ENCODE measurements around the gene CFAP20DC. TPM values are rescaled to one million over a fixed set of nuclear protein-coding genes. Genes with fewer than 3 reads are reported as not detected.

Gene CFAP20DC
- total and polyA plus RNA-seq, 2 of the 4 experiments (the other 2 are of a cell fraction), result 1.2 to 1.6 TPM

GRCh38 chr3:59094446-59094845 is 44.6 kb upstream of the CFAP20DC start:
- Histone ChIP-seq H3K4me2 (ENCODE audit: low read depth, low read length) (no peak overlapping the region), H4K20me1 (ENCODE audit: insufficient read depth, low read length) (no peaks in the 10 kb centered on the region), H3K18ac (ENCODE audit: low read depth, low read length) (no peak overlapping the region), H3K14ac (replicated peaks; ENCODE audit: low read depth, low read length) (no peak overlapping the region), H2AFZ (replicated peaks; ENCODE audit: low read length, poor library complexity) (no peak overlapping the region), H4K91ac (ENCODE audit: insufficient read depth, low read depth, low read length) (no peak overlapping the region), H2AK9ac (replicated peaks; ENCODE audit: low read depth, low read length, poor library complexity) (no peak overlapping the region), H4K5ac (ENCODE audit: low read depth, low read length) (no peak overlapping the region), H3K27me3 (ENCODE audit: control insufficient read depth, insufficient read depth, low read length) (no peaks in the 10 kb centered on the region), H3K56ac (ENCODE audit: extremely low read depth, insufficient read depth, low read length) (no peak overlapping the region), H4K8ac (ENCODE audit: low read depth in 2 of 2, low read length in 2 of 2) (no peak overlapping the region), H3K4me1 (ENCODE audit: control insufficient read depth, insufficient read depth, low read length) (no peaks in the 10 kb centered on the region), H2BK15ac (ENCODE audit: low read depth, low read length) (no peak overlapping the region), H3K36me3 (ENCODE audit: control insufficient read depth, insufficient read depth, low read length) (no peaks in the 10 kb centered on the region), H2AK5ac (ENCODE audit: low read depth, low read length) (no peak overlapping the region), H3K9me1 (ENCODE audit: insufficient read depth, low read length) (no peaks in the 10 kb centered on the region), H3K23ac (ENCODE audit: low read depth, low read length) (no peak overlapping the region), H2BK20ac (ENCODE audit: low read depth, low read length) (no peak overlapping the region), H3K79me1 (ENCODE audit: low read depth in 1 of 2, low read length in 2 of 2) (no peaks in the 10 kb centered on the region), H2BK120ac (ENCODE audit: low read depth, low read length) (no peak overlapping the region), H3K4ac (ENCODE audit: low read depth, low read length) (no peak overlapping the region), H3K4me3 (ENCODE audit: insufficient read depth, low read depth, low read length) (no peak overlapping the region), H3K9ac (ENCODE audit: low read depth, low read length) (no peak overlapping the region), H3K9me3 (ENCODE audit: control insufficient read depth, insufficient read depth, low read length) (no peaks in the 10 kb centered on the region), H2BK5ac (ENCODE audit: low read depth, low read length, poor library complexity, severe bottlenecking) (no peak overlapping the region), H3K27ac (ENCODE audit: insufficient read depth, low read length) (no peak overlapping the region)
- no TSS peak for BruUV-seq (replicated peaks)
- DNase-seq, result no peak
- intact Hi-C loops (cut with micrococcal nuclease) (no loop called here), in situ Hi-C loops (cut with MboI; ENCODE audit: low sequenced_read_pairs) (no loop called here), dilution Hi-C loops (cut with HindIII; ENCODE audit: low sequenced_read_pairs, unreplicated experiment) (no loop called here)
- TF ChIP-seq CEBPB (IDR thresholded peaks at IDR 0.05; ENCODE audit: low read depth, low read length), result no peak
- TF ChIP-seq NFE2L2 (IDR thresholded peaks at IDR 0.05; ENCODE audit: low read depth, low read length), result no peak
- no peak for TF ChIP-seq CTCF (conservative IDR thresholded peaks at IDR 0.05; ENCODE audit: low read depth, low read length)
- no peak for TF ChIP-seq MAFK (IDR thresholded peaks at IDR 0.05; ENCODE audit: low read depth, low read length)
- TF ChIP-seq RFX5 (IDR thresholded peaks at IDR 0.05; ENCODE audit: low read depth, low read length), result no peak
- TF ChIP-seq MXI1 (IDR thresholded peaks at IDR 0.05; ENCODE audit: borderline replicate concordance, low read depth, low read length), result no peak
- TF ChIP-seq MAZ (IDR thresholded peaks at IDR 0.05; ENCODE audit: borderline replicate concordance, low read depth, low read length), result no peak
- no peak for TF ChIP-seq ELK1 (IDR thresholded peaks at IDR 0.05; ENCODE audit: borderline replicate concordance, low read depth, low read length)
- no peak for TF ChIP-seq FOS (IDR thresholded peaks at IDR 0.05; ENCODE audit: low read depth, low read length)
- no peak for TF ChIP-seq CHD1 (IDR thresholded peaks at IDR 0.05; ENCODE audit: low read depth, low read length)
- WGBS, 2 experiments (ENCODE audit: extremely low coverage in 2 of 2, insufficient read length in 1 of 2), result no CpG with 5 or more reads among the region's 3 CpGs
- POLR2A ChIA-PET (ENCODE audit: unreplicated experiment), result no interaction called here
- ATAC-seq (ENCODE audit: low read depth), result no peak
- CTCF ChIA-PET, result no interaction called here
